ENCODE results near the gene CSMD2. TPM values are rescaled to one million over a fixed set of nuclear protein-coding genes. Genes with fewer than 3 reads are reported as not detected.

The CSMD2 gene
- total and polyA plus RNA-seq, 7 donors, result under 0.01 to 0.83 (median 0.16) TPM

DNA sequence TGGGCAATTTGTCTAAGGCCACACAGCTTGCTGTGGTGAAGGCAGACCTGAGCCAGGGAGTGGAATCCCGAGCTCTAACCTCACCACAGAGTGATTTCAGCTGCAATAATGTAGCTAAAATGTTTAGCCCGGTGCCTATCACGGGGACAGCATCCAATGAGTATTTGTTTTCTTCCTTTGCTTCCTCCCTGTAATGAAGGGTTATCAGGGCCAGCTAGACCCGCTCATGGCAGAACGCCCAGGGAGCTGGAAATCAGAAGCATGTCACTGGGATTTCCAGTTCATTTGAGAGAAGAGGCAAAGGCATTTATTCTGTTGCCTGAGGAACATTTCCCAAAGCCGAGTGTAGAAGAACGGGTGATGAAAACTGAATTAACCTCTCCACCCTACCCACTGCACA, 509.5 kb downstream of the CSMD2 start:
- Histone ChIP-seq H3K27me3 (no peaks in the 10 kb centered on the region), H3K9me3 (no peaks in the 10 kb centered on the region), H3K4me1 (peaks cover 0 to 11% (median 7%) of the 10 kb centered on the region in 4 donors), H3K27ac (no peak overlapping the region), H3K4me3 (no peak overlapping the region), H3K36me3 (no peaks in the 10 kb centered on the region)
- intact Hi-C loops (cut with DNase I), result no loop called here
- WGBS, 2 donors, result 44 to 76% methylated on average over 7 of the region's 7 CpGs
- no peak for DNase-seq
- TF ChIP-seq, protein P1, sequence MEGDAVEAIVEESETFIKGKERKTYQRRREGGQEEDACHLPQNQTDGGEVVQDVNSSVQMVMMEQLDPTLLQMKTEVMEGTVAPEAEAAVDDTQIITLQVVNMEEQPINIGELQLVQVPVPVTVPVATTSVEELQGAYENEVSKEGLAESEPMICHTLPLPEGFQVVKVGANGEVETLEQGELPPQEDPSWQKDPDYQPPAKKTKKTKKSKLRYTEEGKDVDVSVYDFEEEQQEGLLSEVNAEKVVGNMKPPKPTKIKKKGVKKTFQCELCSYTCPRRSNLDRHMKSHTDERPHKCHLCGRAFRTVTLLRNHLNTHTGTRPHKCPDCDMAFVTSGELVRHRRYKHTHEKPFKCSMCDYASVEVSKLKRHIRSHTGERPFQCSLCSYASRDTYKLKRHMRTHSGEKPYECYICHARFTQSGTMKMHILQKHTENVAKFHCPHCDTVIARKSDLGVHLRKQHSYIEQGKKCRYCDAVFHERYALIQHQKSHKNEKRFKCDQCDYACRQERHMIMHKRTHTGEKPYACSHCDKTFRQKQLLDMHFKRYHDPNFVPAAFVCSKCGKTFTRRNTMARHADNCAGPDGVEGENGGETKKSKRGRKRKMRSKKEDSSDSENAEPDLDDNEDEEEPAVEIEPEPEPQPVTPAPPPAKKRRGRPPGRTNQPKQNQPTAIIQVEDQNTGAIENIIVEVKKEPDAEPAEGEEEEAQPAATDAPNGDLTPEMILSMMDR (IDR thresholded peaks at IDR 0.05), result no peak
- TF ChIP-seq POLR2A (IDR thresholded peaks at IDR 0.05), result no peak
- no peak for TF ChIP-seq EP300 (IDR thresholded peaks at IDR 0.05)
- no peak for TF ChIP-seq POLR2AphosphoS5 (IDR thresholded peaks at IDR 0.05)

DNA sequence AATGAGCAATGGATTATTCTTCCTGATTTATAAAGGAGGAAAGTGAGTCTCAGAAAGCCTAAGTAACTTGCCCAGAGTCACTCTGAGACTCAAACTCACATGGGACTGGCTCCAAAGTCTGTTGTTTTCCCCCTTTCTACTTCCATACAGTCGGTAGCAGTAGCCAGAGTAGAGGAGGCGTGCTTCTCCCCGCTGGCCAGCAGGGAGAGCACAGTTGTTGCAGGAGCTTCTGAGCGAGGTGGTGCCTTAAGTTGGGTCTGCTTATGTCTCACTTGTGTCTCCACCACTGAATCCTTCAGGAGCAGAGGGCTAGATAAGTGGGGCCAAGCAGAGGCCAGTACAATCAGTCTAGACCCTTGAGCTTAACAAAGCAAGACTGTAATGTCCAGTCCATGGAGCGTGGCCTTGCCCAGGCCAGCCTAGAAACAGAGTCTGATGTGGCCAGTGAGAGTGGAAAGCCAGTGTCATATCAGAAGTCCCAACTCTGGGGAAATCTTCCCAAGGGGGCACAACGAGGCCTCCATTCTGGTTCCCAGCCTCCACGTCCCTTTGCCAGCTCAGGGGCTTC, 510.7 kb downstream of the CSMD2 start:
- H3K4me1 ChIP-seq, result peaks cover 0 to under 1% (median 0%) of the 10 kb centered on the region in 4 donors
- 63 to 66% methylated on average over 7 of the region's 7 CpGs for WGBS, 2 donors
- H3K27ac ChIP-seq, result no peak overlapping the region
- no peaks in the 10 kb centered on the region for H3K27me3 ChIP-seq
- intact Hi-C loops (cut with DNase I), result no loop called here
- H3K9me3 ChIP-seq, result no peaks in the 10 kb centered on the region
- DNase-seq, result no peak
- TF ChIP-seq EP300 (IDR thresholded peaks at IDR 0.05) (no peak), POLR2AphosphoS5 (IDR thresholded peaks at IDR 0.05) (no peak)
- TF ChIP-seq, protein P1 (IDR thresholded peaks at IDR 0.05), result peak in 3 of 4 experiments; percentile 9 to 18 (median 12)
- no peak overlapping the region for H3K4me3 ChIP-seq
- H3K36me3 ChIP-seq, result no peaks in the 10 kb centered on the region

DNA sequence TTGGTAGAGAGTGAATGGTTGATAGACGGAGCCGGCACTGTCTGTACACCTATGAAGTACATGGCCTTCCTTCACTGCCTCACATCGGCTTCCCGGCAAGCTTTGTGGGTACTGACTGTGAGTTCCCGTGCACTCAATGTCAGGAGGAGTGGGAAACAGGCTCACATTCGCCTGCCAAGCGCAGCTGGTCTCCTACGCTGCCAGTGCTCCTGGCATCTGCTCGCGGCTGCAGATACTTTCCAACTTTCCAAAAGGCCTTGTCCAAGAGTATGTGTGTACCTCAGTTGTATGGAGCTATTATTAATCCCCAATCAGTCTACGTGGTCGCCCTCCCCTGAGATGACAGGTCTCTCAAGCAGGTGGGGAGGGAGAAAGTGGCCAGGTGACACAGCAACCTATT, 511.8 kb downstream of the CSMD2 start:
- intact Hi-C loops (cut with DNase I), result no loop called here
- TF ChIP-seq POLR2AphosphoS5 (IDR thresholded peaks at IDR 0.05) (no peak), POLR2A (IDR thresholded peaks at IDR 0.05) (no peak), EP300 (IDR thresholded peaks at IDR 0.05) (no peak)
- TF ChIP-seq, protein P1 (IDR thresholded peaks at IDR 0.05), result no peak
- H3K27me3 ChIP-seq, result no peaks in the 10 kb centered on the region
- 92 to 93% methylated on average over 12 of the region's 12 CpGs for WGBS, 2 donors
- no peak overlapping the region for H3K27ac ChIP-seq
- no peaks in the 10 kb centered on the region for H3K36me3 ChIP-seq
- no peak for DNase-seq
- no peaks in the 10 kb centered on the region for H3K4me1 ChIP-seq
- no peak overlapping the region for H3K4me3 ChIP-seq
- H3K9me3 ChIP-seq, result no peaks in the 10 kb centered on the region

DNA sequence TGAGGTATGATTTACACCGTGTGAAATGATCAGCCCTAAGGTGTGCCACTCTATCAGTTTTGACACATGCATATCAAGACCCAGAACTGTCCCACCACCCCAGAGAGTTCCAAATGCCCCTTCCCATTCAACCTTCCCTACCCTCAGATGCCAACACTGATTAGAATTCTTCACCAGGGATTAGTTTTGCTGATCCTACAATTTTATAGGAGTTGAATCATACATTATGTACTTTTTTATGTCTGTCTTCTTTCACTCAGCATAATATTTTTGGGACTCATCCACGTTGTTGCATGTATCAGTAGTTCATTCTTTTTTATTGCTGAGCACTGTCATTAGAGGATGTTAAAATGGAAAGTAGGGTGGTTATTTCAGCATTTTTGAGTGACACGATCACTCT, 514.3 kb downstream of the CSMD2 start:
- Histone ChIP-seq H3K27ac (no peak overlapping the region), H3K36me3 (no peaks in the 10 kb centered on the region), H3K4me3 (no peak overlapping the region), H3K27me3 (no peaks in the 10 kb centered on the region), H3K4me1 (no peaks in the 10 kb centered on the region), H3K9me3 (peaks cover 0 to 1% (median 0%) of the 10 kb centered on the region in 4 donors)
- TF ChIP-seq POLR2AphosphoS5 (IDR thresholded peaks at IDR 0.05), result no peak
- TF ChIP-seq, protein P1 (IDR thresholded peaks at IDR 0.05), result no peak
- TF ChIP-seq EP300 (IDR thresholded peaks at IDR 0.05), result no peak
- TF ChIP-seq POLR2A (IDR thresholded peaks at IDR 0.05), result no peak
- DNase-seq, result no peak
- intact Hi-C loops (cut with DNase I), result no loop called here
- WGBS, 2 donors, result 58 to 85% methylated on average over 3 of the region's 3 CpGs

DNA sequence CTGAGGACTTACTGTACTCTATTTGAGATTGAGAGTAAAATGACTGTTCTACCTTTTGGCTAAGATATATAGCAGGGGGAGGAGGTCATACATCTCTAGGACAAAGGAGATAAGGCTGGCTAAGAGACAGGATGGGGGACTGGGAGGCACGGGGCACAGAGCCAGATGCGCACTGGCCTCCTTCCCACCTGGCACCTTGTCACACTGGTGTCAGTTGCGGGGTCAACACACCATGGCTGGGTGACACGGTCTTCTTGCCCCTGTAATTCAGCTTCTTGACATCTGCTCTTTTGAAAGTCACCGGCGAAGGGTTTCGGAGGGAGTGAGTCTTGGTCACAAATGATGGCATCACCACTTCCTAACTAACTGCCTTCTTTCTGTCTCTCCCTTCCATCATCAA, 515.3 kb downstream of the CSMD2 start:
- intact Hi-C loops (cut with DNase I), result no loop called here
- Histone ChIP-seq H3K27ac (no peak overlapping the region), H3K27me3 (no peaks in the 10 kb centered on the region), H3K9me3 (peaks cover 0 to 1% (median 0%) of the 10 kb centered on the region in 4 donors), H3K36me3 (no peaks in the 10 kb centered on the region), H3K4me1 (no peaks in the 10 kb centered on the region), H3K4me3 (no peak overlapping the region)
- no peak for DNase-seq
- 89 to 92% methylated on average over 7 of the region's 7 CpGs for WGBS, 2 donors
- no peak for TF ChIP-seq POLR2A (IDR thresholded peaks at IDR 0.05)

Measured in sigmoid colon (tissue), 7 donors.